Measurements from ENCODE around the gene SLC9A3. TPM values are rescaled to one million over a fixed set of nuclear protein-coding genes. Genes with fewer than 3 reads are reported as not detected.

SLC9A3 gene
- total RNA-seq, 2 donors from 2014 or later: 4.3 to 5.3 TPM

GRCh38 chr5:478982-479535, 45.2 kb downstream of the SLC9A3 start:
- intact Hi-C loops (cut with DNase I): loop anchor here (10.0 kb wide), 2 partner anchors 136 to 416 kb away; partner anchors contain the start of genes BRD9, CEP72 and TRIP13
- no peak for DNase-seq (ENCODE audit: low spot score)
- WGBS: 72% methylated on average over 16 of the region's 18 CpGs
- no peaks in the 10 kb centered on the region for H3K9me3 ChIP-seq
- no peak overlapping the region for H3K27ac ChIP-seq
- no peak for TF ChIP-seq POLR2AphosphoS5 (IDR thresholded peaks at IDR 0.05)
- TF ChIP-seq POLR2A (IDR thresholded peaks at IDR 0.05): no peak
- TF ChIP-seq CTCF (IDR thresholded peaks at IDR 0.05): no peak
- H3K36me3 ChIP-seq: no peaks in the 10 kb centered on the region
- H3K4me3 ChIP-seq: no peak overlapping the region
- peaks cover 4% of the 10 kb centered on the region for H3K27me3 ChIP-seq (replicated peaks; ENCODE audit: insufficient read depth)
- H3K4me1 ChIP-seq (replicated peaks): no peaks in the 10 kb centered on the region

DNA sequence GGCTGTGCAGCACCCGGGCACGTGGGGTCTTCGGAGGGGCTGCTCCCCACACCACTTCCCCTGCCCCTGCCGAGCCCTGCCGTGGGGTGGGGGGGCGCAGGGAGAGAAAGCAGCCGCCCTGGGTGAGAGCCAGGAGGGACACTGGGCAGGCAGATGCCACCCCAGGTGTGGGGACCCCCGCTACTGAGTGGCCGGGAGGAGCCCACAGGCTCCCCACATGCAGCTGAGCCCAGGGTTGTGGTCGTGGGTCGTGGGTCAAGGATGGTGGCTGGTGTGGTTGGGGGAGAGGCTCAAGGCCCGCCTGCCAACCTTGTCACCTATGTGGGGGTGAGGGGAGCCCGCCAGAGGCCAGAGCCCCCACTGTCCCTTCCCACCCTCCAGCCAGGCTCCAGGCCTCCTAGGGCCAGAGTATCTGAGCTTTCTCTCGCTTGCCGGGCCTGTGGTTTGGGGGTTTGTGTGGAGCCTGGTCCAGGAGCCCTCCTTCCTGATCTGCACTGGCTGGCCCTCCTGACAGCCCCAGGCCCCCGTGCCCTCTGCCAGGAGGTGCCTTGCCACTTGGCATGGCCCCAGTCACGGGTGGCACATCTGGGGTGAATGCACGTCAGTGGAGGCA, 45.8 kb downstream of the SLC9A3 start:
- no peak overlapping the region for H3K4me3 ChIP-seq
- no peaks in the 10 kb centered on the region for H3K36me3 ChIP-seq
- H3K27me3 ChIP-seq (replicated peaks; ENCODE audit: insufficient read depth): peaks cover 4% of the 10 kb centered on the region
- no peak for DNase-seq (ENCODE audit: low spot score)
- no peak for TF ChIP-seq POLR2A (IDR thresholded peaks at IDR 0.05)
- TF ChIP-seq POLR2AphosphoS5 (IDR thresholded peaks at IDR 0.05): no peak
- no peak for TF ChIP-seq CTCF (IDR thresholded peaks at IDR 0.05)
- intact Hi-C loops (cut with DNase I): loop anchor here (10.0 kb wide), 2 partner anchors 136 to 416 kb away; partner anchors contain the start of genes BRD9, CEP72 and TRIP13
- H3K9me3 ChIP-seq: no peaks in the 10 kb centered on the region
- H3K4me1 ChIP-seq (replicated peaks): no peaks in the 10 kb centered on the region
- WGBS: 74% methylated on average over 18 of the region's 18 CpGs
- H3K27ac ChIP-seq: no peak overlapping the region

GRCh38 chr5:477871-478270, 46.4 kb downstream of the SLC9A3 start:
- TF ChIP-seq POLR2AphosphoS5 (IDR thresholded peaks at IDR 0.05) (no peak), CTCF (IDR thresholded peaks at IDR 0.05) (no peak), POLR2A (IDR thresholded peaks at IDR 0.05) (no peak)
- Histone ChIP-seq H3K4me3 (no peak overlapping the region), H3K4me1 (replicated peaks) (no peaks in the 10 kb centered on the region), H3K27me3 (replicated peaks; ENCODE audit: insufficient read depth) (peaks cover 4% of the 10 kb centered on the region), H3K9me3 (no peaks in the 10 kb centered on the region), H3K27ac (no peak overlapping the region), H3K36me3 (no peaks in the 10 kb centered on the region)
- WGBS: 84% methylated on average over 12 of the region's 13 CpGs
- intact Hi-C loops (cut with DNase I): loop anchor here (10.0 kb wide), 2 partner anchors 137 to 417 kb away; partner anchors contain the start of genes BRD9, CEP72 and TRIP13
- DNase-seq (ENCODE audit: low spot score): no peak

DNA sequence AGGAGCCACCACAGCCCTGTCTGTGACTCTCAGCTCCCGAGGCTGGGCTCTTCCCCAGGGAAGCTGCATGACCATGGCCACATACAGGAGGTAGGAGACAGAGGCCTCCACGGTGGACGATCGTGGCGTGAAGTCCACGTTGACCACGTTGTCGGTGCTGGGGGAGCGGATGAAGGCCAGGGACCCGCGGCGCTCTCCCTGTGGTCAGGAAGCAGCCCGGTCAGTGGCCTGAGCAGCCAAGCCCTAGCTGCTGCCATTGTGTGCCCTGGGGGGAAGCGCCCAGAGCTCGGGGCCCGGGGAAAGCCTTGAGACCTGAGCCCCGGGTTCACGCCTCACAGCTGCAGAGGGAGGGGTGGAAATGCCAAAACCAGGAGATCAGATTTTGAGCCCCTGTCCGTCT, 47.0 kb downstream of the SLC9A3 start:
- Histone ChIP-seq H3K36me3 (no peaks in the 10 kb centered on the region), H3K4me1 (replicated peaks) (peaks cover 4% of the 10 kb centered on the region), H3K27ac (no peak overlapping the region), H3K4me3 (no peak overlapping the region), H3K9me3 (no peaks in the 10 kb centered on the region), H3K27me3 (replicated peaks; ENCODE audit: insufficient read depth) (peaks cover 4% of the 10 kb centered on the region)
- 83% methylated on average over 19 of the region's 19 CpGs for WGBS
- TF ChIP-seq CTCF (IDR thresholded peaks at IDR 0.05): no peak
- TF ChIP-seq POLR2AphosphoS5 (IDR thresholded peaks at IDR 0.05): no peak
- no peak for TF ChIP-seq POLR2A (IDR thresholded peaks at IDR 0.05)
- no peak for DNase-seq (ENCODE audit: low spot score)
- intact Hi-C loops (cut with DNase I): loop anchor here (10.0 kb wide), 2 partner anchors 138 to 418 kb away; partner anchors contain the start of genes BRD9, CEP72 and TRIP13

GRCh38 chr5:476814-477175, 47.5 kb downstream of the SLC9A3 start:
- Histone ChIP-seq H3K4me1 (replicated peaks) (peaks cover 8% of the 10 kb centered on the region), H3K4me3 (no peak overlapping the region), H3K27me3 (replicated peaks; ENCODE audit: insufficient read depth) (peaks cover 4% of the 10 kb centered on the region), H3K36me3 (no peaks in the 10 kb centered on the region), H3K27ac (no peak overlapping the region), H3K9me3 (no peaks in the 10 kb centered on the region)
- 78% methylated on average over 8 of the region's 9 CpGs for WGBS
- intact Hi-C loops (cut with DNase I): loop anchor here (10.0 kb wide), 2 partner anchors 138 to 418 kb away; partner anchors contain the start of genes BRD9, CEP72 and TRIP13
- TF ChIP-seq POLR2A (IDR thresholded peaks at IDR 0.05): no peak
- no peak for TF ChIP-seq CTCF (IDR thresholded peaks at IDR 0.05)
- TF ChIP-seq POLR2AphosphoS5 (IDR thresholded peaks at IDR 0.05): no peak
- DNase-seq (ENCODE audit: low spot score): no peak

Data from prostate gland (tissue), 2 donors.